SH-SY5Y (cell line): ENCODE measurements around the gene MYD88.

ENCODE experiments used
- GATA2 ChIP-seq: IDR thresholded peaks from 2 replicates; pipeline ENCODE4 v1.6.1; 2011; ENCODE audit warnings: mild to moderate bottlenecking, low read depth, low read length
- GATA3 ChIP-seq: IDR thresholded peaks from 2 replicates; pipeline ENCODE4 v1.6.1; 2011; ENCODE audit warnings: low read depth, mild to moderate bottlenecking, low read length, moderate library complexity

MYD88 gene

GRCh38 chr3:38138349-38139190 is at the start of gene MYD88:
MYD88 (plus strand) TSS chr3:38138661; CDS start chr3:38138701, 40 bp downstream.
- TF ChIP-seq GATA2 (no peak), GATA3 (no peak)

DNA sequence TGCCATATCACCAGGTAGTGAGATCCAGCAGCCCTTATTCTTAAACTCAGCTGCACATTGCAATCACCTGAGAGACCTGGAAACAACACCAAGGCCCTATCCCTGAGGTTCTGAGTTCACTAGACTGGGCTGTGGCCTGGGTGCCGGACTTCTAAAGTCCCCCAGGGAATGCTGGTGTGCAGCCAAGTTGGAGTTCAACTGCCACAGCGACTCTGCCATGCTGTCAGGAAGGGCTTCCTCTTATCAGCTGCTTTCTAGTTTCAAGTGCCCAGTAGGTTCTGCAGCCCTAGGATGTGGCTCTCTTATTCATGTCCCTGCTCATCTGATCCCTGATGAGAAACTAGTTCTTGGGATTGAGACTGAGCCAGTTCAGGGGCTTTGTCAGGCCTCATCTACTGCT is 49.3 kb upstream of the MYD88 start:
- TF ChIP-seq GATA3 (no peak), GATA2 (no peak)

GRCh38 chr3:38090453-38090852 is 48.0 kb upstream of the MYD88 start:
- TF ChIP-seq GATA2 (no peak), GATA3 (no peak)

DNA sequence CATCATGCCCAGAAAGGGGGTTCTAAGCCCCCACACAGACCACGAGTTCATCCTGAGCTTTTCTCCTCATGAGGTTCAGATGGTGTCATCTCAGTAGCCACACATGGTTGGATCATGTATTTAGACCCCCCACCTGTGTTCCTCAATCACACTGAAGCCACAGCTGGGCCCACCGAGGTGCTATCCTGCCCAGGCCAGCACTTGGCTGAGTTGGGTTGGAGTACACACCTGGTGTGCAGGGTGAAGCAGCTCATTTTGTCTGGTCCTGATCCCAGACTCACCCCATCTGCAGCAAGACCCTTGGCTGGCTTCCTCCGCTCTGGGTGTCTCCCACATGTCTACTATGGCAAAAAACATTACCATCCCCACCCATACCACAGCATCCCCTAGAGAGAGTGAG is 43.5 kb upstream of the MYD88 start:
- TF ChIP-seq GATA3 (no peak), GATA2 (no peak)

DNA sequence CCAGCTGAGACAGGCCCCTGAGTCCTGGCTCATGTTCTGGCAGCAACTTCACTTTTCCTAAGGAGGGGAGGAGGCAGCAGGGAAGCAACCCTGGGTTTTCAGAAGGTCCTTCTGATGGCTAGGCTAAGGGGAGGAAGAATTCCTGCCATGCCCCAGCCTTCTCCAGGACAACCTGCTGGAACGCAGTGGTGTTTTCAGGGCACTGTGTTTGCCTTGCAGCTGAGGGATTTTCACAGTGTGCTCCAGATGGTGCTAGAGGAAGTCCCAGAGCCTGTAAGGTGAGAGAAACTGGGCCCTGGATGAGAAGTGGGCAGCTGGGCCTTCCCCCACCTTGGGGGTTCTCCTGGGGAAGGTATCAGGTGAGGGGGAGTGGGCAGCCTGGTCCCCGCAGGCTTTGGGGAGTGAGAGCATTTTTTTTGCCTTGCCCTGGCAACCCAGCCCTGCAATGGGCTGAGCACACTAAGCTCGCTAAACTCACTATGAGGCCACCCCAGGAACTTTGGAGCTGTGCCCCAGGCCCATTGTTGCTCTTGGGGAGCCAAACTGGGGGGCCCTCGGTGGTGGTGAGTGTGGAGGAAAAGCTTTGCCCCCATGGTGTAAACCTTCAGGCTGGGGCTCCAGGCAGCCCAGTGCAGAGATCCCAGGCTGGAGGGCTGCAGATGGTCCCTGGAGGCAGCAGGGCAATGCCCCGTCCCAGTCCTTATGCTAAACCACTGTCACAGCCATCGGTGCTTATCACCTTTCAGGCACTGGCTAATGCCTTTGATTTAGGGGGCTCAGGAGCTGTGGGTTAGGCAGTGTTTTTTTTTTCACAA is 42.6 kb upstream of the MYD88 start:
- no peak for TF ChIP-seq GATA2
- no peak for TF ChIP-seq GATA3

- TF ChIP-seq GATA3 = no peak
- no peak for TF ChIP-seq GATA2
These were observed 40.8 kb upstream of the MYD88 start for GRCh38 chr3:38097446-38098375.

- TF ChIP-seq GATA2 = no peak
- no peak for TF ChIP-seq GATA3
These were observed 40.1 kb upstream of the MYD88 start for GRCh38 chr3:38098376-38098723.

DNA sequence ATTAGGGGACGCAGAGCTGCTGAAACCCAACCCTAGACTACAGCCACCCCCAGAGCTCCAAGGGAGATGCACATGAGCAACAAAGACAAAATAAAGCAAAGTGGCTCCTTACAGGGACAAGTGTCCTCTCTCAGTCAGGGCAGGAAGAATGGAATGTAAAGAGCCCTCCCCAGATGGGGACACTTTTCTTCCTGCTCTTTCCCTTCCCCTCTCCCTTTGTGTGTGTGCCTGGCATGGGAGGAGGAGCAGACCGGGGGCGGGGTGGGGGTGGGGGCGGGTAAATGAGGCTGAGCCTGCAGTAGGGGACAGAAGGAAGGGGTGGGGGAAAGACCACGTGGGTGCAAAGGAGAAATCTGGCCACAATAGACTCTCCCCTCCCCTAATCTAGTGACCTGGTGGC is 38.9 kb upstream of the MYD88 start:
- TF ChIP-seq GATA3 (no peak), GATA2 (no peak)

DNA sequence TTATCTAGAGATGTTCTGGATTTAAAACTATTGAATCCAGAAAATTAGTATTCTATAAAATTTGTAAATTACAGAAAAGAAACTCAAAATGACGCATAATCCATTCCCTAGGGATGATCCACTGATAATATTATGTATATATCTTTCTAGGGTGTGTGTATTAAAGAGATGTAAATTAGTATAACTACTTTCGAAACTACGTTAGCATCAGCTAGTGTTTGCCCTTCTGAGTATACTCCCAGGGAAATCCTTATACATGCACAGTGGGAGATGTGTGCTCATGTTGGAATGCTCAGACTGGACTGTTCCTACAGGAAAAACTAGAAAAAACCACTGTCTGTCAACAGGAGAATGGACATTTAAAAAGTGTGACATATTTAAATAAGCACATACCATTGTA is 38.0 kb upstream of the MYD88 start:
- TF ChIP-seq GATA3 = no peak
- TF ChIP-seq GATA2 = no peak

DNA sequence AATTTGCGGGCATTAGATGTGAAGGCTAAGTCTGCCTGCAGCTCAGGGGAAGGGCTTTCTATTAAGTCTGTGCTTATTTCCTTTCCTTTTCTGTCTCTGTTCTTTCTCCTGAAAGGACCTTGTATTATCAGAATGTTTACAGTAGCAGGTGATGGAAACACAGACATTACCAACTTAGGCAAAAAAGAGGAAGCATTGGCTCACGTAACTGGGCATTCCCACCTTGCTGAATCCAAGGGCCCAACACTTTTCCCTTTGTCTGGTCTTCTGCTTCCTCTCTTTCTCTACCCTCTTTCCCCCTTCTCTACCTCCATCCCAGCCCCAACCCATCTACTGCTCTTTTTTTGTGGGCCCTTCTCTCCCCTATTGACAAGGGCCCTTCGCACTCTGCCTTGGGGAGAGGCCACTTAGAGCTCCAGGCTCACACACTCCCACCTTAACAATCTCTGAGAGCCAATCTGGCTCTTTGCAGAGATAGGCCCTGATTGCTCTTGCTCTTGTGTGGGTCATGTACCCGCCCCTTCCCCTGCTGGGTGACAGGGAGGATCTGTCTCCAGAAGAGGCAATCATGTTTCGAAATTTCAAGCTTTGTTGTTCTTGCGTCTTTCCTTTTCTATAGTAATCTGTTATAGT is 36.5 kb upstream of the MYD88 start:
- no peak for TF ChIP-seq GATA3
- no peak for TF ChIP-seq GATA2

DNA sequence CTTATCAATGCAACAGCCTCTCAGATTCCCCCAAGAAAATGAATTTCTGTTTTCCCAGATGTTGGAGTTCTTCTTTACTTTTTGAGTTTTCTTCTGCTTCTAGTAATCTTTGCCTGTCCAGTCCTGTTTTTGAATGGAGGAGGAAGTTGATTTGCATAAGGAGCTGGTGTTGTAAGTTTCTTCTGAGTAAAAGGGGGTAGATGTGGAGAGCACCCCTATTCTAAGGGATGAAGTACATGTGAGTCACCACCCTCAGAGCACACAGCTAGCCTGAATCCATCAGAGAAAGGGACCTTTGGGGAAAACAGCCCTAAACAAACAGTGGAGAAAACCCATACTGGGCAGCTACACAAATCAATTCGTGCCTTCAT is 36.0 kb upstream of the MYD88 start:
- TF ChIP-seq GATA2 (no peak), GATA3 (no peak)

DNA sequence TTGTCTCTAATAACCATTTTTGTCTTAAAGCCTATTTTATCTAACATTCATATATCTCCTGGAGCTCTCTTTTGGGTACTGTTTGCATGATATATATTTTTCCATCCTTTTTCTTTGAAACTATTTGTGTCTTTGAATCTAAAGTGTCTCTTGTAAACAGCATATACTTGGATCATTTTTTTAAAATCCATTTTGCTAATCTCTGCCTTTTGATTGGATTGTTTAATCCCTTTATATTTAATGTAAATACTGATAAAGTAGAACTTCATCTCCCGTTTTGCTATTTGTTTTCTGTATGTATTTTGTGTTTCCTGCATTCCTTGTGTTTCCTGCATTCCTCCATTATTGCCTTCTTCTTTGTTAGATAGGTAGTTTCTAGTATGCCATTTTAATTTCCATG is 32.9 kb upstream of the MYD88 start:
- TF ChIP-seq GATA2 (no peak), GATA3 (no peak)

GRCh38 chr3:38107911-38108648 is 30.4 kb upstream of the MYD88 start:
- TF ChIP-seq GATA3 (no peak), GATA2 (no peak)
